ENCODE measurements around the gene CD164.
"Not testable (repeated sequence)": the region's sequence is repeated elsewhere in the genome, so short reads cannot be mapped to it uniquely, and the experiment has no call there.

Gene CD164

DNA sequence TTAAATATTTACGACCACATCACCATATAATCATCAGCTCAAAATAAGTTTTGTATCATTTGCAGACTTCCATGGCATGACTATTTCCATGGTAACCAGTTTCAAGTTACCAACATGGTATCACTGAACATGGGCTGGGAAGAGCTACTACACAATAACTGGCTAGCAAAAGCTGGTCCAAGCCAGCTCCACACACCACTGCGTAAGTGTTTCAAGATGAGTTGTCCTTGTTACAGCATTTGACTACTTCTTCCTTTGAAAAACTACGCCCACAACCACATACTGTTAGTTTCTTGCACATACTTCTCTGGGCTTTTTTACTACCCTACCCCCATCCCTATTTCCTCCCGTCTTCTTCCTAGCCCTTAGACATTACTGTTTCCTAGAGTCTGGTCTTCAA, 8.5 kb downstream of the CD164 start:
- H3K9me3 ChIP-seq (ENCODE audit: control insufficient read depth, low read length) = no peaks in the 10 kb centered on the region
- no peak overlapping the region for H3K9ac ChIP-seq (ENCODE audit: low read length)
- H3K27me3 ChIP-seq (replicated peaks; ENCODE audit: control insufficient read depth, insufficient read depth, low read length) = no peaks in the 10 kb centered on the region
- no peak for DNase-seq (ENCODE audit: low read depth)
- H3K4me1 ChIP-seq (ENCODE audit: control insufficient read depth, insufficient read depth, low read length) = peaks cover 29% of the 10 kb centered on the region
- no peak overlapping the region for H3K4me3 ChIP-seq (ENCODE audit: low read length)
- H3K36me3 ChIP-seq (ENCODE audit: control insufficient read depth, insufficient read depth, low read length, severe bottlenecking) = peaks cover 93% of the 10 kb centered on the region

DNA sequence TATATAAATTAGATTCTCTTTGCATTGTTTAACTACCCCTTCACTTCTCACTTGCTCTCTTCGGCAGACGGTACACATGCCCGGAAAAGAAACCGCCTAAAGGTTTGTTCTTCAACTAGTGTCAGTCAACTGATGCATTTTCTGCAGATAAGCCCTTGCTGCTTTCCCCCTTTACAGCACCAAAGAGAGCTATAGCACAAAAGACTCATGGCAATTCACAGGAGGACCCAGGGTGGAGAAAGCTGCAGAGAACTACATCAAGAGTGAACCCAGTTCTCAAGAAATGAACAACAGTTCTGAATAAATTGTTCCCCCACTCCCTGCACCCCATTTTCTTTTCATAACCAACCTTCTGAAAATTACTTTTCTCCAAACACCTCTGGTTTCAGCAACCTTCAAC, 8.9 kb downstream of the CD164 start:
- Histone ChIP-seq H3K9ac (ENCODE audit: low read length) (no peak overlapping the region), H3K4me1 (ENCODE audit: control insufficient read depth, insufficient read depth, low read length) (peaks cover 28% of the 10 kb centered on the region), H3K4me3 (ENCODE audit: low read length) (no peak overlapping the region), H3K27me3 (replicated peaks; ENCODE audit: control insufficient read depth, insufficient read depth, low read length) (no peaks in the 10 kb centered on the region), H3K36me3 (ENCODE audit: control insufficient read depth, insufficient read depth, low read length, severe bottlenecking) (peaks cover 97% of the 10 kb centered on the region), H3K9me3 (ENCODE audit: control insufficient read depth, low read length) (no peaks in the 10 kb centered on the region)
- DNase-seq (ENCODE audit: low read depth) = no peak

DNA sequence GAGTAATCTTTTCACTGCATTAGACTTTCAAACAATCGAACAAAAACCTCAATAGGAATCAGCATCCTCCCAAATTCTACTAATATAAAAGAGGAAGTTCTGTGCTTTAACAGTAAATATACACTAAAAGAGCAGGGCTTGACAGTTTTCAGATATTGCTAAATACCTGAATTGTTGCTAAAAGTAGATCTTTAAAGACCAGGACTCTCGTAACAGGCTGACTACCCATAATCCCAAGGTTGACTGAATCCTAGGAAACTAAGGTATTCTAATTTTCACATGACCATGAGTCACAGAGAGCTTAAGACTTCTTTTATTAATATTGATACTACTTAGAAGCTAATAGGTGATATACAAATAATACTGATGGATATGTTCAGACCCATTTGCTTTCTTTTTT, 10.1 kb downstream of the CD164 start:
- Histone ChIP-seq H3K9ac (ENCODE audit: low read length) (no peak overlapping the region), H3K4me3 (ENCODE audit: low read length) (no peak overlapping the region), H3K9me3 (ENCODE audit: control insufficient read depth, low read length) (no peaks in the 10 kb centered on the region), H3K27me3 (replicated peaks; ENCODE audit: control insufficient read depth, insufficient read depth, low read length) (no peaks in the 10 kb centered on the region), H3K36me3 (ENCODE audit: control insufficient read depth, insufficient read depth, low read length, severe bottlenecking) (peaks cover 98% of the 10 kb centered on the region), H3K4me1 (ENCODE audit: control insufficient read depth, insufficient read depth, low read length) (peaks cover 27% of the 10 kb centered on the region)
- no peak for DNase-seq (ENCODE audit: low read depth)

DNA sequence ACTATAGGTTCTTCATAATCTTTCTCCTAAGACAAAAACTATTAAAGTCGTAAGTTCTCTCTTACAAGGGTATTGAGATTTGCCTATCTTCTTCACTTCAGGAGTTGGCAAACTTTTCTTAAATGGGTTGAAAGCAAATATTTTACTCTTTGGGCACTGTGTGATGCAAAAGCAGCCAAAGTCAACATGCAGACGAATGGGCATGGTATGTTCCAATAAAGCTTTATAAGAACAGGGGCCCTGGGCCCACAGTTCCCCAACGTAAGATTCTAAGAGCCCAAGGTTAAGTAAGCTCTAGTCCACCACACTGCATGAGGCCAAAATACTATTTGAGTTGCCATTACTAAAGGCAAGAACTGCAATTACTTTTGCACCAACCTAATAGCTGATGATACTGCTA, 11.5 kb downstream of the CD164 start:
- no peak overlapping the region for H3K9ac ChIP-seq (ENCODE audit: low read length)
- no peaks in the 10 kb centered on the region for H3K9me3 ChIP-seq (ENCODE audit: control insufficient read depth, low read length)
- H3K36me3 ChIP-seq (ENCODE audit: control insufficient read depth, insufficient read depth, low read length, severe bottlenecking) = peaks cover 98% of the 10 kb centered on the region
- H3K27me3 ChIP-seq (replicated peaks; ENCODE audit: control insufficient read depth, insufficient read depth, low read length) = no peaks in the 10 kb centered on the region
- H3K4me1 ChIP-seq (ENCODE audit: control insufficient read depth, insufficient read depth, low read length) = peaks cover 25% of the 10 kb centered on the region
- no peak overlapping the region for H3K4me3 ChIP-seq (ENCODE audit: low read length)
- DNase-seq (ENCODE audit: low read depth) = peak; percentile 41

DNA sequence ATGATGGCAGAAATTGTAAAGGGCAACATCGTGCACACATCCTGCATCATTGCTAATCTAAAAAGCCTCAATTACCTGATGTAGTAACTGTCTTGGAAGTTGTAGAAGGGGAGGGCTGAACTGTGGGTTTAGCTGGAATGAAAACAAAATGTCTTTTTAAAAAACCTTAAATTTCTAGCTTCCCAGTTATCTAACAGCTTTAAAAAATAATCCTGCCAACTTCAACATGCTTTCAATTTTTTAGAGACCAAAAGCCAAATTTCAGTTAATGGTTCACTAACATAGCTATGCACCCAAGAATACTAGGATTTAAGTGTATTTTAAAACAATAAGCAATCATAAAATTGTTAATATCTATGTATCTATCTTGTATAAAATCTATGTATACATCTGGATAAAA, 11.9 kb downstream of the CD164 start:
- no peaks in the 10 kb centered on the region for H3K9me3 ChIP-seq (ENCODE audit: control insufficient read depth, low read length)

DNA sequence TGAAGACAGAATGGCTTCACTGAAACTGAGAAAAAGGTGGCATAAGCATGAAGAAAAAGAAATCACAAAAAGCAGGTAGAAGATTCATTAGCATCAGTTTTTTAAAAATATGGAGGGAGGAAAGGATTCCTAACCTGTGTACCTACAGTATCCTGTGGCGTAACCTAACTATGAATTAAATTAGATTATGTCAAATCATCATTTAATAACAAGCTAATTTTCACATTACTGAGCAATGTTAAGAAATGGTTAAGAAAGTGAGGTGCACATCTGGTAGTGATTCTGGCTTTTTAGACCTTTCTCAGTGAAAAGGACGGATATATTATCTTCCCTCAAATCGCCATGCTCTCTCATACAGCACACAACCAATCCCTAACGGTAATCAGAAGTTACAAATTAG, 12.5 kb downstream of the CD164 start:
- DNase-seq (ENCODE audit: low read depth) = no peak
- Histone ChIP-seq H3K4me3 (ENCODE audit: low read length) (no peak overlapping the region), H3K9me3 (ENCODE audit: control insufficient read depth, low read length) (no peaks in the 10 kb centered on the region), H3K27me3 (replicated peaks; ENCODE audit: control insufficient read depth, insufficient read depth, low read length) (no peaks in the 10 kb centered on the region), H3K36me3 (ENCODE audit: control insufficient read depth, insufficient read depth, low read length, severe bottlenecking) (peaks cover 94% of the 10 kb centered on the region), H3K4me1 (ENCODE audit: control insufficient read depth, insufficient read depth, low read length) (peaks cover 25% of the 10 kb centered on the region), H3K9ac (ENCODE audit: low read length) (no peak overlapping the region)

More for the DNA sequence above, 11.9 kb downstream of the CD164 start:
- Histone ChIP-seq H3K4me1 (ENCODE audit: control insufficient read depth, insufficient read depth, low read length) (peaks cover 25% of the 10 kb centered on the region), H3K4me3 (ENCODE audit: low read length) (no peak overlapping the region), H3K9ac (ENCODE audit: low read length) (no peak overlapping the region), H3K27me3 (replicated peaks; ENCODE audit: control insufficient read depth, insufficient read depth, low read length) (no peaks in the 10 kb centered on the region), H3K36me3 (ENCODE audit: control insufficient read depth, insufficient read depth, low read length, severe bottlenecking) (peaks cover 96% of the 10 kb centered on the region)
- DNase-seq (ENCODE audit: low read depth) = peak; percentile 64

DNA sequence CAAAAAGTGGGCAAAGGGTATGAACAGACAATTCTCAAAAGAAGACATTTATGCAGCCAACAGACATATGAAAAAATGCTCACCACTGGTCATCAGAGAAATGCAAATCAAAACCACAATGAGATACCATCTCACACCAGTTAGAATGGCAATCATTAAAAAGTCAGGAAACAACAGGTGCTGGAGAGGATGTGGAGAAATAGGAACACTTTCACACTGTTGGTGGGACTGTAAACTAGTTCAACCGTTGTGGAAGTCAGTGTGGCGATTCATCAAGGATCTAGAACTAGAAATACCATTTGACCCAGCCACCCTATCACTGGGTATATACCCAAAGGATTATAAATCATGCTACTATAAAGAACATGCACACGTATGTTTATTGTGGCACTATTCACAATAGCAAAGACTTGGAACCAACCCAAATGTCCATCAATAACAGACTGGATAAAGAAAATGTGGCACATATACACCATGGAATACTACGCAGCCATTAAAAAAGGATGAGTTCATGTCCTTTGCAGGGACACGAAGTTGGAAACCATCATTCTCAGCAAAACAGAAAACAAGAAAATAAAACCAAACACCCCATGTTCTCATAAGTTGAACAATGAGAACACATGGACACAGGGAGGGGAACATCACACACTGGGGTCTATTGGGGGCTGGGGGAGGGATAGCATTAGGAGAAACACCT, 17.7 kb downstream of the CD164 start:
- Histone ChIP-seq H3K36me3 (ENCODE audit: control insufficient read depth, insufficient read depth, low read length, severe bottlenecking) (peaks cover 70% of the 10 kb centered on the region), H3K4me1 (ENCODE audit: control insufficient read depth, insufficient read depth, low read length) (peaks cover 14% of the 10 kb centered on the region)
- H3K9me3 ChIP-seq (ENCODE audit: control insufficient read depth, low read length); H3K9ac ChIP-seq (ENCODE audit: low read length); DNase-seq (ENCODE audit: low read depth); H3K4me3 ChIP-seq (ENCODE audit: low read length); H3K27me3 ChIP-seq (replicated peaks; ENCODE audit: control insufficient read depth, insufficient read depth, low read length): not testable (repeated sequence)

DNA sequence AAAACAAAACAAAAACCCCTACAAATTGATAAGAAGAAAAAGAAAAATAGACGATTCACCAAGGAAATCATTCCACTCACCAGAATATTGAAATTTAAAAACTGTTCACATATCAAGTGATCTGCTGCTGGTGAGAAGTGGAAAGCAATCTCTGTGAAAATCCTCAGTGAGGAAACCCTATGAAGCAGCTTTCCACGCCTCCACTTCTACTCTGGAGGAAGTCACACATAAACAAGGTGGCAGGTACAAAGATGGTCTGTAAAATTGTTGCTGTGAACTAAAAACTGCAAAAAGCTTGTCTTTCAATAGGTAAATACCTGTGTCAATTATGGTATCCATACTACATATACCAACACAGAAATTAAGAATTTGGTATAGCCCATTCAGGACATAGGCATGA, 18.5 kb downstream of the CD164 start:
- Histone ChIP-seq H3K36me3 (ENCODE audit: control insufficient read depth, insufficient read depth, low read length, severe bottlenecking) (peaks cover 70% of the 10 kb centered on the region), H3K9me3 (ENCODE audit: control insufficient read depth, low read length) (no peaks in the 10 kb centered on the region)

DNA sequence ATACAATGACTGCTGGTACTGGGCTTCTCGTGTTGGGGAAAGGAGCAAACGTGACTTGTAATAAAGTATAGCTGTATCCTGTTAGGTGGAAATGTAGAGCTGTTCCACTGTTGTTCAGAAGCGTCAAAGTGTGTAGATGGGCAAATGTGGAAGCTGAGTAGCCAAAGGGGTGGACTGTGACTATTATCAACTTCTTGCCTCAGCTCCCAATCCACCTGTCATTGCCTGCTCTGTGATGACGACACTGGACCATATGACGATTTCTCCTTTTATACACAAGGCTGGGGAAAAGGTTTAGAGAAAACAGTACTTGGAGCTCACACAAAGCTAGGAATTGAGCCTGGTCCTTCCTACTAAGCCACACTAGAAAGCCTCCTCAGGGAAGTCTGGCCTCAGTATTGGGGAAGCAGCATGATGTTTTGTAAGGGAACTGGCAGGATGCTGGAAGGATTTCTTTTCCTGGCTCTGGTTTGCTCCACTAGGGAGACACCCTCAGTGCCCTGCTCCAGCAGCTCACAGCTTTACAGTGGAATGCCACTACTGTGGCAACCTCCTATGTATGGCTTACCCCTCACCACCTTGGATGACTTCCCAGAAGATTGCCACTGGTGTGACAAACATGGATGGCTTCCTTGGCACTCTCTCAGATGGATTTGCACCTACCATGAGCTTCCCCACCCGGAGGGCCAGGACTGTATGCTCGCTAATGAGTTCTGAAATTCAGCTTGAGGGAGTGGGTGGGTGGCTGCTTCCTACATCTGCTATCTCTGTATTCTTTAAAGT, 20.0 kb downstream of the CD164 start:
- H3K4me1 ChIP-seq (ENCODE audit: control insufficient read depth, insufficient read depth, low read length) = peaks cover 14% of the 10 kb centered on the region
- peak; percentile 33 for DNase-seq (ENCODE audit: low read depth)
- H3K9ac ChIP-seq (ENCODE audit: low read length) = no peak overlapping the region
- no peaks in the 10 kb centered on the region for H3K27me3 ChIP-seq (replicated peaks; ENCODE audit: control insufficient read depth, insufficient read depth, low read length)
- peaks cover 70% of the 10 kb centered on the region for H3K36me3 ChIP-seq (ENCODE audit: control insufficient read depth, insufficient read depth, low read length, severe bottlenecking)
- no peak overlapping the region for H3K4me3 ChIP-seq (ENCODE audit: low read length)
- no peaks in the 10 kb centered on the region for H3K9me3 ChIP-seq (ENCODE audit: control insufficient read depth, low read length)

More for the DNA sequence above, 18.5 kb downstream of the CD164 start:
- no peak for DNase-seq (ENCODE audit: low read depth)
- Histone ChIP-seq H3K9ac (ENCODE audit: low read length) (no peak overlapping the region), H3K27me3 (replicated peaks; ENCODE audit: control insufficient read depth, insufficient read depth, low read length) (no peaks in the 10 kb centered on the region), H3K4me3 (ENCODE audit: low read length) (no peak overlapping the region), H3K4me1 (ENCODE audit: control insufficient read depth, insufficient read depth, low read length) (peaks cover 14% of the 10 kb centered on the region)

DNA sequence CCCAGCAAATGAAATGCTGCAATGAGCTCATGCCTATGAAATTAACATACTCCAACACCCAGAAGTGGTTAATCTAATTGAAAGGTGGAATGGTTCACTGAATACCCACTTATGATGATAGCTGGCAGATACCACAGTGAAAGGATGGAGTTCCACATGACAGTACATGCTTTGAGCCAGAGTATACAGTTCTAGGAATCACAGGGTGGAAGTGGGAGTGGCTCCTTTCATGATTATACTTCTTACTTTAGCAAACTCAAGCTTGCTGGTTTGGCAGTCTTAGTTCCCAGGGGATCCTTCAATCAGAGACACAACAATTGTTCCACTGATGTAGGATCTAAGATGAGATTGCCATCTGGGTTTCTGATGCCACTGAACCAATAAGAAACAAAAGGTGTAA, 21.5 kb downstream of the CD164 start:
- H3K4me1 ChIP-seq (ENCODE audit: control insufficient read depth, insufficient read depth, low read length) = peaks cover 14% of the 10 kb centered on the region
- peaks cover 7% of the 10 kb centered on the region for H3K9me3 ChIP-seq (ENCODE audit: control insufficient read depth, low read length)
- no peak overlapping the region for H3K9ac ChIP-seq (ENCODE audit: low read length)
- peaks cover 70% of the 10 kb centered on the region for H3K36me3 ChIP-seq (ENCODE audit: control insufficient read depth, insufficient read depth, low read length, severe bottlenecking)
- H3K27me3 ChIP-seq (replicated peaks; ENCODE audit: control insufficient read depth, insufficient read depth, low read length) = no peaks in the 10 kb centered on the region
- DNase-seq (ENCODE audit: low read depth) = no peak
- H3K4me3 ChIP-seq (ENCODE audit: low read length) = no peak overlapping the region

DNA sequence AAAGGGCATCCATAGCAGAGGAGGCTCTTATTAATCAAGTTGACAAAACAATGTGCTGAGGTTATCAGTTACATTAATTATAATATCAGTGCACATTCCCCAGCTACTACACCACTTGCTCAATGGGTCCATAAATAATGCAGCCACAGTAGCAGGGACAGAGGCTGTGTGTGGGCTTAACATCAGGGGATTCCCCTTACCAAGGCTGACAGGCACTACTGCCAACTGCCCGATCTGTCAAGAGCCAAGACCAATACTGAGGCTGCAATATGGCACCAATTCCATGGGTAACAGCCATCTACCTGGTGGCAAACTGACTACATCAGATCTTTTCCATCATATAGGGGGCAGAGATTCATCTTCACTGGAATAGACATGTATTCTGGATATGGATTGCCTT, 22.0 kb downstream of the CD164 start:
- H3K36me3 ChIP-seq (ENCODE audit: control insufficient read depth, insufficient read depth, low read length, severe bottlenecking) = peaks cover 72% of the 10 kb centered on the region

More for the DNA sequence above, 22.0 kb downstream of the CD164 start:
- no peaks in the 10 kb centered on the region for H3K27me3 ChIP-seq (replicated peaks; ENCODE audit: control insufficient read depth, insufficient read depth, low read length)
- peaks cover 14% of the 10 kb centered on the region for H3K4me1 ChIP-seq (ENCODE audit: control insufficient read depth, insufficient read depth, low read length)
- peaks cover 7% of the 10 kb centered on the region for H3K9me3 ChIP-seq (ENCODE audit: control insufficient read depth, low read length)
- H3K4me3 ChIP-seq (ENCODE audit: low read length) = no peak overlapping the region
- H3K9ac ChIP-seq (ENCODE audit: low read length) = no peak overlapping the region
- DNase-seq (ENCODE audit: low read depth) = no peak

All from adipocyte (in vitro differentiated cells).